Measurements from ENCODE around the gene LBX2. TPM values are rescaled to one million over a fixed set of nuclear protein-coding genes. Genes with fewer than 3 reads are reported as not detected.
A peak's percentile ranks its signal among the peaks of the same experiment; 100 is the strongest.

LBX2 gene
- total RNA-seq, 1 experiment from 2014 or later = not detected

GRCh38 chr2:74481961-74482800 lies 17.2 kb downstream of the LBX2 start:
- DNase-seq (ENCODE audit: unreplicated experiment) = peak; percentile 11
- BruUV-seq (replicated peaks) = TSS peak; percentile 46
- POLR2A ChIA-PET = interaction anchor here (0.6 to 5.0 kb wide), 16 partner anchors 8 to 274 kb away, joined by 3 to 102 read pairs (median 8); partner anchors contain the start of genes AUP1, HTRA2, INO80B and MOGS
- no peaks in the 10 kb centered on the region for H3K27me3 Mint-ChIP-seq (ENCODE audit: insufficient read depth, unreplicated experiment)
- intact Hi-C loops (cut with micrococcal nuclease) = no loop called here
- no peak for TF ChIP-seq CTCF (IDR thresholded peaks at IDR 0.05; ENCODE audit: unreplicated experiment)
- H3K27ac Mint-ChIP-seq (ENCODE audit: low read depth, unreplicated experiment) = peak overlapping the region; percentile 89
- H3K4me3 Mint-ChIP-seq (ENCODE audit: unreplicated experiment) = peak overlapping the region; percentile 85
- H3K9me3 Mint-ChIP-seq (ENCODE audit: unreplicated experiment) = no peaks in the 10 kb centered on the region
- CTCF ChIA-PET = interaction anchor here (0.6 to 5.9 kb wide), 26 partner anchors 9 to 399 kb away, joined by 3 to 179 read pairs (median 5); partner anchors contain the start of genes AUP1, DQX1, HTRA2 and INO80B
- peaks cover 15% of the 10 kb centered on the region for H3K36me3 Mint-ChIP-seq (ENCODE audit: insufficient read depth, unreplicated experiment)
- H3K4me1 Mint-ChIP-seq (ENCODE audit: insufficient read depth, unreplicated experiment) = peaks cover 20% of the 10 kb centered on the region

DNA sequence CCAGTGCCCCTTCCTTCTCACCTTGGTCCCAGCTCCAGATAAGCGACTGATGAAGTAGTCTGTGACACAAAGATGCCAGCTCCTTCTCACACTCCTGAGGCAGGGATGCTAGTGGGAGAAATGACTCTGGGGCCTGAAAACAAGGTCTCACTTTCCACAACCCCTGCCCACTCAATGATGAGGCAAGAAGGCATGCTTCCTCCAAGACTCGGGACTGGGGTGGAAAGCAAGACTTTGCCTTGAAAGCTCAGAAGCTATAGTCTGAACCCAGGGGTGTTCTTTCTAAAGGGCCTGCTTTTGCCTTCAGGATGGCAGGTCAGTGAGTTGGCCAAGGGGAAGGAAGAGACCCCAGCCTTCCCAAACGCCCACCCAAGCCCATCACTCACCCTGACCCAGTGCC lies 18.0 kb downstream of the LBX2 start:
- peak overlapping the region; percentile 89 for H3K27ac Mint-ChIP-seq (ENCODE audit: low read depth, unreplicated experiment)
- no TSS peak for BruUV-seq (replicated peaks)
- POLR2A ChIA-PET = interaction anchor here (1.2 to 5.0 kb wide), 10 partner anchors 9 to 107 kb away, joined by 4 to 102 read pairs (median 26); partner anchors contain the start of genes AUP1, HTRA2, INO80B and MOGS
- CTCF ChIA-PET = interaction anchor here (0.6 to 5.9 kb wide), 11 partner anchors 8 to 394 kb away, joined by 3 to 179 read pairs (median 5); partner anchors contain the start of genes AUP1, DQX1, HTRA2 and INO80B
- H3K9me3 Mint-ChIP-seq (ENCODE audit: unreplicated experiment) = no peaks in the 10 kb centered on the region
- peak overlapping the region; percentile 85 for H3K4me3 Mint-ChIP-seq (ENCODE audit: unreplicated experiment)
- intact Hi-C loops (cut with micrococcal nuclease) = no loop called here
- no peaks in the 10 kb centered on the region for H3K27me3 Mint-ChIP-seq (ENCODE audit: insufficient read depth, unreplicated experiment)
- peaks cover 17% of the 10 kb centered on the region for H3K4me1 Mint-ChIP-seq (ENCODE audit: insufficient read depth, unreplicated experiment)
- no peak for TF ChIP-seq CTCF (IDR thresholded peaks at IDR 0.05; ENCODE audit: unreplicated experiment)
- DNase-seq (ENCODE audit: unreplicated experiment) = no peak
- peaks cover 18% of the 10 kb centered on the region for H3K36me3 Mint-ChIP-seq (ENCODE audit: insufficient read depth, unreplicated experiment)

DNA sequence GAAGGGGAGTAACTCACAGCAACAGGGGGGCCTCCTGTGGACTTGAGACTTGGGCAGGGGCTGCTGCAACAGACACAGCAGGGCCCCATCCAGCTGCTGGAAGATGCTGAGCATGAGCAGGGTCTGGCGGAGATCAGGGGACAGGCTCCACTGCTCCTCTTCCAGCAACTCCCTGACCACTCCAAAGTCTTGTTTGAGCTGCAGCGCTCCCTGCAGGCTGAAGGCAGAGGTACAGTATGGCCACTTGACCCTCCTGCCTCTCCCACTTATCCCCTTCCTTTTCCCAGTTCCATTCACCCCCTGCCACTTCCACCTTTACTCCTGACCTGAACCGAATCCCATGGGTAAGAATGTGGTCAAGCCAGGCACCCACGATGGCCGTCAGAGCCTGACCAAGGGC lies 24.5 kb downstream of the LBX2 start:
- TF ChIP-seq CTCF (IDR thresholded peaks at IDR 0.05; ENCODE audit: unreplicated experiment) = peak; percentile 18
- Mint-ChIP-seq H3K4me3 (ENCODE audit: unreplicated experiment) (no peak overlapping the region), H3K9me3 (ENCODE audit: unreplicated experiment) (no peaks in the 10 kb centered on the region), H3K36me3 (ENCODE audit: insufficient read depth, unreplicated experiment) (peaks cover 35% of the 10 kb centered on the region), H3K27ac (ENCODE audit: low read depth, unreplicated experiment) (no peak overlapping the region), H3K27me3 (ENCODE audit: insufficient read depth, unreplicated experiment) (no peaks in the 10 kb centered on the region), H3K4me1 (ENCODE audit: insufficient read depth, unreplicated experiment) (peaks cover 7% of the 10 kb centered on the region)
- POLR2A ChIA-PET = interaction anchor here (0.9 to 5.7 kb wide), 3 partner anchors 10 to 33 kb away, joined by 3 to 84 read pairs (median 5); partner anchors contain the start of genes INO80B, MOGS and WBP1
- no peak for DNase-seq (ENCODE audit: unreplicated experiment)
- intact Hi-C loops (cut with micrococcal nuclease) = no loop called here
- no TSS peak for BruUV-seq (replicated peaks)
- CTCF ChIA-PET = interaction anchor here (0.6 to 2.2 kb wide), 5 partner anchors 9 to 122 kb away, joined by 3 to 15 read pairs (median 3); partner anchors contain the start of genes DQX1 and MOGS

DNA sequence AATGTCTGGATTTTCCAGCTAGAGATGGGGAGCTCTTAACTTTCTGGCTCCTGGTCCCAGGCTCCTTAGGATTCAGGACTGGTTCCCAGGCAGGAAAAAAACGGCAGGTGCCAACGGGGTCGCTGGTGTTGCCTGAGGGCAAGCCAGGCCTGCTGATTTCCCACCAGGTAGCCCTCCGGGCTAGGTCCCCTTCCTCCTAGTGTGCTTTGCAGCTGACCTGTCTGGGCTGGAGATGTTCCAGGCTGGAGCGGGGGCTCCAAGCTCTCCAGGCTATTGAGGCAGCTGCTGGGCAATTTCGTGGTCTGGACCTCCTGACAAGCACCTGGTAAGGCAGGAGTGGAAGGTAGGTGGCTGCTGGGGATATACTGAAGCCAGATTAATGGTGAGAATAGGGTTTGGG lies 24.9 kb downstream of the LBX2 start:
- TF ChIP-seq CTCF (IDR thresholded peaks at IDR 0.05; ENCODE audit: unreplicated experiment) = no peak
- Mint-ChIP-seq H3K27ac (ENCODE audit: low read depth, unreplicated experiment) (no peak overlapping the region), H3K4me1 (ENCODE audit: insufficient read depth, unreplicated experiment) (peaks cover 8% of the 10 kb centered on the region), H3K36me3 (ENCODE audit: insufficient read depth, unreplicated experiment) (peaks cover 37% of the 10 kb centered on the region), H3K9me3 (ENCODE audit: unreplicated experiment) (no peaks in the 10 kb centered on the region), H3K27me3 (ENCODE audit: insufficient read depth, unreplicated experiment) (no peaks in the 10 kb centered on the region), H3K4me3 (ENCODE audit: unreplicated experiment) (no peak overlapping the region)
- BruUV-seq (replicated peaks) = no TSS peak
- intact Hi-C loops (cut with micrococcal nuclease) = no loop called here
- DNase-seq (ENCODE audit: unreplicated experiment) = no peak
- CTCF ChIA-PET = interaction anchor here (0.6 to 2.2 kb wide), 6 partner anchors 9 to 1236 kb away, joined by 3 to 15 read pairs (median 3); partner anchors contain the start of genes C2orf81, DQX1, MOGS and WDR54
- POLR2A ChIA-PET = interaction anchor here (0.9 to 5.7 kb wide), 5 partner anchors 8 to 89 kb away, joined by 3 to 84 read pairs (median 5); partner anchors contain the start of genes CCDC142, INO80B, MOGS and TTC31
